ENCODE measurements around the gene UBALD2. TPM values are rescaled to one million over a fixed set of nuclear protein-coding genes. Genes with fewer than 3 reads are reported as not detected.

UBALD2 gene
- total and polyA plus RNA-seq, 2 of the 4 experiments (the other 2 are of a cell fraction), result 0.90 to 12.1 TPM

DNA sequence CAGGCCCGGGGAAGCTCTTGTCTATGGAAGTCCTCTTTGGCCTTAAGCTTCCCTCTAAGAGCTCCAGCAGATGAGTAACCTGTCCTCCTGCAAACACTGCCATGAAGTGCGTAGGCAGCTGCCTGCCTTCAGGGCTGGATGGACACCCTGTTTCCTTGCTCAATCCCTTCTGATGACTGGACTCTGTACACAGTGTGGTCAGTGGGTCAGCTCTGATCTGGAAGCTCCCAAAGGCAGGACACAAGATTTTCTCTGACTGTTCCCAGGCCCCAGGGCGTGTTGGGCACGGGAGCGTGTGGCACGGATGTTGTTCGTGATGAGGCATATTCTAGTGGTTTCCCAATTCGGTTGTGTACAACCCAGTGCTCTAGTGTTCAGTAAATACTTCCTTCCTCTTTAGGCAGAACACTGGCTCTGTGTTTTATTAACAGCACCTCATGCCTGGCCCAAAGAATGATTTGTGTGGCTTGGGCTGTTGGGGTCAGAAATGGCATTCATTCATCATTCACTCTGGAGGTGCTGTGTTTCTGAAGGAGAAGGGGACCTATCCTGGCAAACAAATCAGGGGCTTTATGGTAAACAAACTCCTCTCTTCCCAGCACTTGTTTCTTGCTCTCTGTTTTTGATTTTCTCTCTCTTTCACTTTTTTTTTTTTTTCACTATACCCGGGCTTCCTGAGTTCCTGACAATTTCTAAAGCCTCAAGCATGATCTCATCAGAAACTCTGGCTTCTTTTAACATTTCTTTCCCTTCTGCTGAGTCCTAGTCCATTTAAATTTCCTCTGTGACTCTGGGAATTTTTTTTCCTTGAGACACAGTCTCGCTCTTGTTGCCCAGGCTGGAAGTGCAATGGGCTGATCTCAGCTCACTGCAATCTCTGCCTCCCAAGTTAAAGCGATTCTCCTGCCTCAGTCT lies 12.9 kb upstream of the UBALD2 start:
- intact Hi-C loops (cut with micrococcal nuclease) (no loop called here), in situ Hi-C loops (cut with MboI; ENCODE audit: low sequenced_read_pairs) (no loop called here), dilution Hi-C loops (cut with HindIII; ENCODE audit: low sequenced_read_pairs, unreplicated experiment) (no loop called here)
- Histone ChIP-seq H3K27me3 (ENCODE audit: control insufficient read depth, insufficient read depth, low read length) (no peaks in the 10 kb centered on the region), H4K5ac (ENCODE audit: low read depth, low read length) (peak overlapping the region; percentile 13; the same call in 1 of the 2 replicates), H3K18ac (ENCODE audit: low read depth, low read length) (peak overlapping the region; percentile 46; the same call in 1 of the 2 replicates), H2BK15ac (ENCODE audit: low read depth, low read length) (peak overlapping the region; percentile 43; the same call in 1 of the 3 replicates), H2AFZ (replicated peaks; ENCODE audit: low read length, poor library complexity) (peak overlapping the region; percentile 60), H3K9me3 (ENCODE audit: control insufficient read depth, insufficient read depth, low read length) (no peaks in the 10 kb centered on the region), H2BK120ac (ENCODE audit: low read depth, low read length) (peak overlapping the region; percentile 43; the same call in 1 of the 2 replicates), H3K4ac (ENCODE audit: low read depth, low read length) (peak overlapping the region; percentile 19), H2BK5ac (ENCODE audit: low read depth, low read length, poor library complexity, severe bottlenecking) (peak overlapping the region; percentile 77), H3K4me3 (ENCODE audit: insufficient read depth, low read depth, low read length) (no peak overlapping the region), H3K9ac (ENCODE audit: low read depth, low read length) (no peak overlapping the region), H4K20me1 (ENCODE audit: insufficient read depth, low read length) (no peaks in the 10 kb centered on the region; the same call in 1 of the 2 replicates), H3K36me3 (ENCODE audit: control insufficient read depth, insufficient read depth, low read length) (no peaks in the 10 kb centered on the region), H2BK20ac (ENCODE audit: low read depth, low read length) (peak overlapping the region; percentile 9; the same call in 1 of the 2 replicates), H4K8ac (ENCODE audit: low read depth in 2 of 2, low read length in 2 of 2) (peak overlapping the region in 1 of 2 experiments; percentile 32; a peak in 1 of 4 replicates), H3K4me2 (ENCODE audit: low read depth, low read length) (peak overlapping the region; percentile 52; the same call in 1 of the 2 replicates), H2AK5ac (ENCODE audit: low read depth, low read length) (no peak overlapping the region), H3K27ac (ENCODE audit: insufficient read depth, low read length) (peak overlapping the region; percentile 18; the same call in 1 of the 2 replicates), H4K91ac (ENCODE audit: insufficient read depth, low read depth, low read length) (no peak overlapping the region), H3K56ac (ENCODE audit: extremely low read depth, insufficient read depth, low read length) (no peak overlapping the region), H3K4me1 (ENCODE audit: control insufficient read depth, insufficient read depth, low read length) (peaks cover 14% of the 10 kb centered on the region), H3K23ac (ENCODE audit: low read depth, low read length) (no peak overlapping the region), H3K79me1 (ENCODE audit: low read depth in 1 of 2, low read length in 2 of 2) (no peaks in the 10 kb centered on the region; a peak in 1 of 4 replicates), H2AK9ac (replicated peaks; ENCODE audit: low read depth, low read length, poor library complexity) (peak overlapping the region; percentile 60), H3K14ac (replicated peaks; ENCODE audit: low read depth, low read length) (0 out of 2 replicates have a peak overlapping the region, but pooled peaks have one; percentile 11), H3K9me1 (ENCODE audit: insufficient read depth, low read length) (peaks cover 18% of the 10 kb centered on the region)
- 50% methylated on average over 2 of the region's 11 CpGs; no CpG with 5 or more reads in 1 of the 2 experiments for WGBS, 2 experiments (ENCODE audit: extremely low coverage in 2 of 2, insufficient read length in 1 of 2)
- TF ChIP-seq MAFK (IDR thresholded peaks at IDR 0.05; ENCODE audit: low read depth, low read length) (no peak), FOS (IDR thresholded peaks at IDR 0.05; ENCODE audit: low read depth, low read length) (peak; percentile 98), RCOR1 (IDR thresholded peaks at IDR 0.05; ENCODE audit: insufficient replicate concordance, low read length) (peak; percentile 48), NFE2L2 (IDR thresholded peaks at IDR 0.05; ENCODE audit: low read depth, low read length) (peak; percentile 83), RFX5 (IDR thresholded peaks at IDR 0.05; ENCODE audit: low read depth, low read length) (no peak), SMC3 (IDR thresholded peaks at IDR 0.05; ENCODE audit: low read depth, low read length) (peak; percentile 15; the same call in 1 of the 2 replicates), CEBPB (IDR thresholded peaks at IDR 0.05; ENCODE audit: low read depth, low read length) (peak; percentile 98), POLR2A (IDR thresholded peaks at IDR 0.05; ENCODE audit: low read depth, low read length) (no peak), BHLHE40 (IDR thresholded peaks at IDR 0.05; ENCODE audit: low read depth, low read length) (peak; percentile 99), MAZ (IDR thresholded peaks at IDR 0.05; ENCODE audit: borderline replicate concordance, low read depth, low read length) (0 out of 2 replicates have a peak, but pooled peaks have one; percentile 14)
- DNase-seq (peak; percentile 99), ATAC-seq (ENCODE audit: low read depth) (peak; percentile 92)
- no TSS peak for BruUV-seq (replicated peaks)
- ChIA-PET POLR2A (ENCODE audit: unreplicated experiment) (no interaction called here), CTCF (interaction anchor here (0.5 to 0.6 kb wide), 3 partner anchors 11 to 226 kb away, joined by 3 to 4 read pairs (median 3); no protein-coding TSS in a partner anchor)

All from IMR-90 (cell line).